ENCODE data around the gene TSPYL6.

- TF ChIP-seq CTCF (IDR thresholded peaks at IDR 0.05) (no peak), TCF12 (IDR thresholded peaks at IDR 0.05) (no peak), GABPA (IDR thresholded peaks at IDR 0.05; ENCODE audit: low read depth) (no peak), EP300 (IDR thresholded peaks at IDR 0.05; ENCODE audit: borderline replicate concordance in 1 of 2, low read depth in 1 of 2, low read length in 1 of 2) (no peak)
These were observed 4.2 kb upstream of the TSPYL6 start for GRCh38 chr2:54260241-54260595.

All from SK-N-SH (cell line).